Lower leg skin (tissue), 3 donors: ENCODE measurements around the gene SZRD1.

Experiments used
- POLR2A ChIP-seq, 2 donors: fragments of 450-650 bp; IDR thresholded peaks; one replicate each; pipeline ENCODE4 v1.6.1; 2016 to 2017; ENCODE audit warnings: antibody characterized with exemption in 2 of 2, mild to moderate bottlenecking in 1 of 2, moderate library complexity in 1 of 2
- TF ChIP-seq, protein P1 (sequence below), 3 donors: fragments of 450-650 bp; IDR thresholded peaks; one replicate each; pipeline ENCODE4 v1.5.1; 2016; ENCODE audit warnings: antibody characterized with exemption in 3 of 3, mild to moderate bottlenecking in 3 of 3, moderate library complexity in 2 of 3

GRCh38 chr1:16374266-16374665 is 7.2 kb downstream of the SZRD1 start:
- TF ChIP-seq, protein P1, sequence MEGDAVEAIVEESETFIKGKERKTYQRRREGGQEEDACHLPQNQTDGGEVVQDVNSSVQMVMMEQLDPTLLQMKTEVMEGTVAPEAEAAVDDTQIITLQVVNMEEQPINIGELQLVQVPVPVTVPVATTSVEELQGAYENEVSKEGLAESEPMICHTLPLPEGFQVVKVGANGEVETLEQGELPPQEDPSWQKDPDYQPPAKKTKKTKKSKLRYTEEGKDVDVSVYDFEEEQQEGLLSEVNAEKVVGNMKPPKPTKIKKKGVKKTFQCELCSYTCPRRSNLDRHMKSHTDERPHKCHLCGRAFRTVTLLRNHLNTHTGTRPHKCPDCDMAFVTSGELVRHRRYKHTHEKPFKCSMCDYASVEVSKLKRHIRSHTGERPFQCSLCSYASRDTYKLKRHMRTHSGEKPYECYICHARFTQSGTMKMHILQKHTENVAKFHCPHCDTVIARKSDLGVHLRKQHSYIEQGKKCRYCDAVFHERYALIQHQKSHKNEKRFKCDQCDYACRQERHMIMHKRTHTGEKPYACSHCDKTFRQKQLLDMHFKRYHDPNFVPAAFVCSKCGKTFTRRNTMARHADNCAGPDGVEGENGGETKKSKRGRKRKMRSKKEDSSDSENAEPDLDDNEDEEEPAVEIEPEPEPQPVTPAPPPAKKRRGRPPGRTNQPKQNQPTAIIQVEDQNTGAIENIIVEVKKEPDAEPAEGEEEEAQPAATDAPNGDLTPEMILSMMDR (IDR thresholded peaks at IDR 0.05), result no peak
- TF ChIP-seq POLR2A (IDR thresholded peaks at IDR 0.05), result no peak
